ENCODE data around the gene ATP5F1C. TPM values are rescaled to one million over a fixed set of nuclear protein-coding genes. Genes with fewer than 3 reads are reported as not detected.

The ATP5F1C gene
- total RNA-seq, 1 donor from 2014 or later: 348 TPM

DNA sequence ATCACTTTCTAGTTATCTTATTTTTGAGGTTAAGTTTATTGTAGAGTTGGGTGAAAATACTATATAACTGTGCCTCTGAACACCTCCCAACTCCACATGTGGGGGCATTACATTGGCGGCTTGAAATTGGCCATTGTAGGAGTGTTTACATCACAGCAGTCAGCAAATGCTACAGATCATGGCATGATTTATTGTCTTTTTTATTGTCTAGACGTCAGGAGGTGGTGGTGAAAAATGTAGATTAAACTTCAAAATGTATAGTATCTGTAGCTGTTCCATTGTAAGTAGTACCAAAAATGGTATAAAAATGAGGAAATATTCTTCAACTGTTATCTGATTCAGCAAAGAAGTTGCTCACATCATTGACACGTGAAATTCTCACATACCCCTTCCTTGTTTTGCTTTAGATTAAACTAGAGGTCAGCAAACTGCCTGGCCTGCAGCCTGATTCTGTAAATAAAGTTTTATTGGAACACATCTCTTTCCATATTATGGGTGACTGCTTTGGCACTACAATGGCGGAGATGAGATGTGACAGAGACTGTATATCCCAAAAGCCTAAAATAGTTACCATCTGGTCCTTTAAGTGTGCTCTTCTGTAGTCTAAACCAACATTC lies 65.4 kb downstream of the ATP5F1C start:
- DNase-seq: no peak

DNA sequence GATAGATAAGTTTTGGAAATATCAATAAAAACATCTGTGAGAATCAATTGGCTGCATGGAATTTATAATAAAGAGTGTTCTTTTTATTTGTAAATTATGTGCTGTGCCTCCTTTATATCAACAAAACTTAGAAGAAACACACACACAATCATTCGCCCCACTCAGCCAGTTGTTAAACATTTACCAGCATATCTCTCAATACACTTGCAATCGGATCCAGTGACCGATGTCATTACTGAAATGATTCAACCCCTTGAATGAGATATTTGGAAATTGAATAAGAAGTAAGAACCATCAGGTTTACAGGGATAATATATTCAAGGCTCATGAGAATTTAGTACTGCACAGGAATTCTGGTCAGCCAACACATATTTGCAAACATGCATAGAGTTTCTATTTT lies 65.9 kb downstream of the ATP5F1C start:
- no peak for DNase-seq

DNA sequence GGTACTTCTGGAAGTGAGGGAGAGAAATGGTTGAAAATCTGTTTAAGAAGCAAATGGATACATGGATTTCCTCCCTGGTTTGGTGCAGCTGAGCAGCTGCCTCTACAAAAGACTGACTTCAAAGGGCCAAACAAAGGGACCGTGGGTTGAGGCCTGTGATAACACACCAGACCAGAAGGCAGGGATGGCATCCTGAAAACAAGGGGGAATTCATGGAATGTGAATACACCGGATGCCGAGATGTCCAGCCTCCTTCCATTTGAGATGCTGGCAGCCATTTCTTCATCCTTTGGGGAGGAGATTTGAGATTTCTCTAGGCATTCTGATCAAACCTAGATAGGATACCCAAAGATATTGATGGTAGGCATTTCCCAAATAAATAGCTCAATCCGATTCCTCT lies 67.2 kb downstream of the ATP5F1C start:
- DNase-seq: no peak

DNA sequence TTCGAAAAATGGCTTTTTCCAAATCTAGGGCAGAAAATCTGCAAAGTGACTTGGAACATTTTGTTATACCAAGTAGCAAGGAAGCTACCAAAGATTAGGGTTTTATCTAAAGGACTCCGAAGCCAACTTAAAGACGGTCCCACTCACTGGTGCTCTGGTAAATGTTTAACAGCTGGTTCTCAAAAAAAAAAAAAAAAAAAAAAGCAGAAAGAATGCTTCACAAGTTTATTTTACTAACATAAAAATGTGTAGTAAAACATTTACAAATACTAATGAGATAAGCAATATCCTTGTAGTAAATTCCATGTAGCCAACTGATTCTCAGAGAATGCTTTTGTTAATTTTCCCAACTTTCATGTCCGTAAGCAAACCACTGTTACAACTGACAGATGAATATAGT lies 68.7 kb downstream of the ATP5F1C start:
- DNase-seq: no peak

DNA sequence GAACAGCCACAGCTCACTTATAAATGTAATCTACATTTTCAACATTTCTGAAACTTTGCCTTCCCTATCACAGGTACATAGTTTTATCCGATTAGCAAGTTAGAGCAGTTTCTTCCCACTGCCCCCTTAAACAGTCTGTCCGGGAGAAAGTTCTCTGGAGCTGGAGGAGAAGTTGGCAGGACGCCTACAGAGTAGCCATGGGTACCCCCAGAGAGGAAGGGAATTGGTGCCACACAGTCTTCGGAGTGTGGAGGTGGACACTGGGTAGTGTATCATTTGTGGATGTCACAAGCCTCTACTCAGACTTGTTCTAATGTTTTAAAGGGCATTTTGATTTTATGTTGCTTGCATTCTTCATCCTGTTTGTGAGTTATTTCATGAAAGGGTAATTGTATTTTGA lies 69.3 kb downstream of the ATP5F1C start:
- DNase-seq: no peak

Other genes starting within 250 kb of the ATP5F1C start
- gene ITIH5, start 121.2 kb upstream of the ATP5F1C start, total RNA-seq: 14.3 TPM
- 8.6 TPM for gene ITIH2, start 84.9 kb upstream of the ATP5F1C start, total RNA-seq
- gene KIN, start 184 bp upstream of the ATP5F1C start, total RNA-seq: 9.2 TPM
- 2.7 TPM for gene TAF3, start 30.3 kb downstream of the ATP5F1C start, total RNA-seq

Data from occipital lobe (tissue), 2 donors.